NK-92 (cell line): ENCODE results near the gene NEDD4L.

Experiments used
- DNase-seq: peaks from one replicate; lab custom pipeline; 2025; ENCODE audit not compliant: unreplicated experiment; lab: John Stamatoyannopoulos, UW

NEDD4L gene

DNA sequence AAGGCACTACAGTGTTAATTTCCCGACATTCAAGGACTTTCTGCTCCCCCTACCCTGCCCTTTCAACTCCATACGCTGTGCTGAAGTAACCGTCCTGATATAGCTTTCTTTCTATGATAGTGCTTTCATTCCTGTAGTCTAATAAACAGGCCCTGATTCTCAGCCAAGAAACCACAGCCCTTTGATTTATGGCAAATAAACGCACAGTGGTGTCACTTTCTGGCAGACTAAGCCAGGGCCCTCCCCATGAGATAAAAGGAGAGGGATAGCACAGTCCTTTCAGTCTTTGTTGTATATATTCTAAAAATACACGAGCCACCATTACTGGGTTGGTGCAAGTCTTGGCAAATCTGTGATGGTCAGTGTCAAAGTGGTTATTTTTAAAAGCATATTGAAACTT lies 293.7 kb downstream of the NEDD4L start:
- DNase-seq, result no peak

DNA sequence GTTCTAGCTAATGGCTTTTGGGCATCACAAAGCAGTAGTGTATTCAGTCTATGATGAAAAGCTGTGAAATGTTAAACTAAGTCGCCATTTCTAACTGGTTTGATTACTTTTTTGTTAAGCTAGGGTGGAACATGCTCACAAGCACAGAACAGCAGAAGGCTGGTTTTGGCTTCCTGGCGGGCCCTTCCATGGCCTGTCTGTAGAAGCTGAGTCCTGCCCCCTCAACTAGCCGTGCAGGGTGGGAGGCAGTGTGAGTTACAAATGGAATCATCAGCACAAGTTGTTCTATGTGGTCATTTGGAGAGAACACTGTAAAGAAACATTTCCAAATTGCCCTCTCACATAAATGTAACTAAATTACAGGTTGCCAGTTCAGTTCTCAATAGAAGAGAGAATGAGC lies 294.1 kb downstream of the NEDD4L start:
- no peak for DNase-seq

DNA sequence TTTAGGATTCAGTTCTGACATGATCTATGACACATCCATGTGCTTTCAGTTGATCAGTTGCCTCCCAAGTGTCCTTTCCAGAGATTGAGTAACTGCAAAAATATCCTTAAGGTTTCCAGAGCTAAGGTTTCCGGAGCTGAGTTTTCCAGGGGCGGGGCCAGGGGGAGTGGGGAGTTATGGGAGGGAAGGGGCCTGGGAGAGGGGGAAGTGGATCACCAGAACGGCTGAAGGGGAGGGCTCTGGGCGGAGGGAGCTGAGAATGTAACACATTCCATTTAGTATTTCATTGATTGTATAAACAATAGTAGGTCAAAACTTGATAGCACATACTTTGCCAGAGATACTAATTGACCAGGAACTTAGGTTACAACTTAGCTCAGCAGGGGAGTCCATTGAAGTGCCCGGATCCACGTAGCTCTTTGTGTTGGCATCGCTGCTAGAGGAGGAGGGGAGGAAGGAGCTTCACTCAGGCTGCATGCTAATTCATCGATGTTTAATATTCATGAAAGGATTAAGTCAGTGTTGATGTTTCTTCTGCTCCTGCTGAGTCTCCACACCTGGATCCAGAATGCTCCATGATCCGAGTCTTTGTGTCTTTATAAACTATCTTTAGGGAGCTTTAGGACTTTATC lies 295.1 kb downstream of the NEDD4L start:
- DNase-seq, result no peak

DNA sequence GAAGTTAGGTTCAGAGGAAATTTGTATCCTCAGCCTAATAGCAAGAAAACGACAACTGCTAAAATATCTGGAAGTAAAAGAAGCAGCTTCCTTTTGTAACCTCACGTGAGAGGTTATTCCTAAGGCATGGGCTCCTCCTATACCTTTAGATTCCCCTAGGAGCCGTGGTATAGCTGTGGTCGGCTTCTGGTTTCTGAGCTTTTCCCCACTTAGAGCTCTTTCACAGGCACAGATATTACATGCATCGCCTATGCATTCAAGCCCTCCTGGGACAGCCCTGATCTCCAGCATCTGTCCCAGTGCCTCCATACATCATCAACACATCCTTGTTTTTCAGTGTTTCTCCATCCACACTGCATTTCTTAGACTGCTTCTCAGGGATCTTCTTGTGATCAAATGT lies 295.9 kb downstream of the NEDD4L start:
- no peak for DNase-seq

DNA sequence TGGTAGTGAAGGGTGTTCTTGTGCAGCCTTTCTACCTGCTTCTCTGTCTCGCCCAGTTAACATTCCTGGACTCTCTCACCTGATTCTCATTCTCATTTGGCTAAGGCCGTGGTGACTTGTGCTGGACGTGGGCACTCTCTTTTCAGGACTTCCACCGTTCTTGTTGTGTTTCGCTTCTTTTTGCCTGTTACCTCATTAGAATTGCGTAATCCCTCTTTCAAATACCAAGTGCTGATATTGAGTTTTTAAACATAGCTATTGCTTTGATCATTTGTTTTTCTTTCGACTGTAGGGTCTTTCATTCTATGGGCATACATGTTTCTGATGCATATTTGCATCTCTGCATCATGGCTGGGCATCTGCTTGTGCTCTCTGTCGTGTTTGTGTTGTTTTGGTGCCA lies 297.9 kb downstream of the NEDD4L start:
- no peak for DNase-seq

DNA sequence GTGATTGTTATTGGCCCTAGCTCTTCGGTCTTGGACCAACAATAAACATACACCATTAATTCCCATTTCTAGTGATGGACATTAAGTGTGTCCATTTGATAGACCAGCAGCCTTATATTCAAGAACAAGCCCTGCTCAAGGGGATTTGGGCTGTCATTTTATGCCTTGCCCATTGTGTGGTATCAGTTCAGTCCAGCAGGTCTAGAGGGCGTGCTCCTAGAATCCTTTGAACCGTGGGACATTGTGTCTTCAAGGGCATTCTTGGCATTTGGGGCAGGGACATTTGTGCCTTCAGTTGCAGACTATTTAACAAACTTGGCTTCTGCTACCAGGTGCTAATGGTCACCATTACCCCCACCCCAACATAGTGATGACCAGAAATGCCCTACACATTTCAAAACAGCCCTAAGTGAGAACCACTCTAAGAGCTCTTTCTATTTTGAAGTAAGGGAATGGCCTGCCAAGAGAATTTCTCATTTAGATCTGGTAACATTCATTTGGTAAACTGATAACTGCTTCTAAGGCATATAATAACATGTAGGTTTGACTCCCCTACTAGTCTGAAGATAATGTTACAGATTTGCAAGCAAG lies 300.1 kb downstream of the NEDD4L start:
- no peak for DNase-seq

DNA sequence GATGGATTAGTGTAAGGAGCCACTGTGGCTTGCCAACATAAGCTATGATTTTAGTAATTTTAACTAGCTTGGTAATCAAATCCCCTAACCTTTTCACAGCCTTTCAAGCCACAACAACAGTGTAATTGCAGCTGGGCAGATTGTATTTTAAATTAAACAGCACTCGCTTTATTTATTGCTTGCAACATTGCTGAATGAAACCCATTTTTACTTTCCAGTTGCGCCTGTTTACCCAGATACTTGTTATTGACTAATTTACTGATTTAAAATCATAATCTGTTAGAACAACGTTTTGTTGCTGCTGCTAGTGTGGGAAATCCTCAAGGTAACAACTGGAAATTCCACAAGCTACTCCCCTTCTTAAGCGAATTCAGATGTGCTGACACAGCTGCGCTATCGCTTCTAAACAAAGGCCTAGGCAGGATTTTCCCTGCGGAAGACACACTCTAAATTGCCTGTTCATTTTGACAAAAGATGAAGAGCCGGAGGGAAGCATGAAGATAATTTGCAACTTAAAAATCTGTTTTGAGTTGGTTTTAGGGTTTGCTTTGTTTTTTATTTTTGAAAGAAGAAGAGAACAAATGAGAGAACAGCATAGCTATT lies 300.9 kb downstream of the NEDD4L start:
- DNase-seq, result no peak

DNA sequence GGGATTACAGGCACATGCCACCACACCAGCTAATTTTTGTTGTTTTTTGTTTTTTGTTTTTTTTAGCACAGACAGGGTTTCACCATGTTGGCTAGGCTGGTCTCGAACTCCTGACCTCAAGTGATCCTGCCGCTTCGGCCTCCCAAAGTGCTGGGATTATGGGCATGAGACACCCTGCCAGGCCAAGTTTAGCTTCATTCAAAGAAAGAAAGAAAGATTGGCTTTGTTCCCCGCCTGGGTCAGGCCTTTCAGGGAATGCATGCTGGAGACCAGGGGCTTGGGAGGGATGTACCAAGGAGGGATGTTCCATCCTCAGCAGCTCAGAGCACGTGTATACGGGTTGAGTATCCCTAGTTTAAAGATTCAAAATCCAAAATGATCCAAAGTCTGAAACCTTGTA lies 301.8 kb downstream of the NEDD4L start:
- no peak for DNase-seq

DNA sequence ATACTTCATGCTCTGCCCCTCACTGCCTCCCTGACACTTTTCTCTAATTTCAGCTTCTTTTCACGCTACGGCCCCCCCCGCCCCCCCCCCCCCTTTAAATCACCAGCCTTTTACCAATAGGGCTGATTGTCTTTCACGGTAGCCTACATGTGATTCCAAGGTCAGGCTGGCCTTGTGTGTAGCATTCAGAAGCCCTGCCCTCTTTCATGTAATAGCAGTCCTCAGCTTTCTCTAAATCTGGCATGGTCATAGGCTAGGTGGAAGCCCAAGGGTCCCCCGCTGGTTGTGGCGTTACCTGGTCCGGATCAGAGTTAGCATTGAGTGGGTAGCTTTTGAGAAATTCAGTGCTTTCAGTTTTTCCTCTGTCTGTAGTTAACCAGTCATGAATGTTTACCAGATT lies 303.1 kb downstream of the NEDD4L start:
- no peak for DNase-seq

DNA sequence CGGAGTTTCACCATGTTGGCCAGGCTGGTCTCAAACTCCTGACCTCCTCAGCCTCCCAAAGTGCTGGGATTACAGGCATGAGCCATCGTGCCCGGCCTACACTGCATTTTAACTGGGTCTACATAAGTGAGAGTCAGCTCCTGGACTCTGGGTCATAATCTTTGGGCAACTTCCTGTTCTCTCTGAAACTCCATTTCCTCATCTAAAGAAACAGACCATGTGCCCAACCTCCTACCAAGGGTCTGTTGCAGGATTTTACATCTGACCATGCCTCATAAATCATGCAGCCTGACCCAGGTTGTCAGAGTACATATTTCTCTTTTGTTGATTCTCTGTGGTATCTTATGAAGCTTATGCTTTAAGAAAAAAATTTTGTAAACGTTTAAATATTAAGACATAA lies 304.5 kb downstream of the NEDD4L start:
- no peak for DNase-seq

DNA sequence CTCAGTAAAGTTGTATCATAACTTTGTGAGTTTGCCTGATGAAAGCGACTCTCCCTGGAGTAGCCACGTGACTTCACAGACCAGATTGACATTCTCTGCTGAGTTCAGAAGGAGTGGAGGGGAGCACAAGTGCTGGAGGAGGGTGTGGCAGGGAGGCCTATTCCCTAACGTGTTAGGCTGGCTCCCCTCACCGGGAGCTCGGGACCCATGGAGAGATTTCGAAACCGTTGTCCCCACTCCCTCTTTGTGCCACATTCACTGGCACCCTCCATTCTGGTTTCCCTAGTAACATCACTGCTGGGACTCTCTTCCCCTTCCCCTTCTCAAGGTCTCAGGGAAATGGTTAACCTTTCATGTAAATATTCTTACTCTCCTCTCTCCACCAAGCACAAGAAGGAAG lies 304.9 kb downstream of the NEDD4L start:
- no peak for DNase-seq

DNA sequence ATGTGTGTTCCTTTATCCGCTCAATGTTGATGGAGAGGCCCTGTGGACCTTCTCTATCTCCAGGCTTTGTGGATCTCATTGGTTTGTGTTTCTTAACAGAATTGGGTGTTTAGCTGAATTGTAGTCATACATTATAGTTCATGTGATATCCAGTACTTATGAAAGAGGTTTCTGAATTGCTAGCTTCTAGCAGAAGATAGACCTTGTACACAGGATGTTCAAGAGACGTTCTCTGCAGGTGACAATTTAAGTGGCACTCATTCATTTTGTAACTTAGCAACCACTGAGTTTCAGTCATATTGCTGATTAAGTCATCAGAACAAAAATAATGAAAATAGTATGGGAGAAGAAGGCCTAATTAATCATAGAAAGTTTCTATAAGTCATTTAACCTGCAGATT lies 305.6 kb downstream of the NEDD4L start:
- DNase-seq, result no peak

DNA sequence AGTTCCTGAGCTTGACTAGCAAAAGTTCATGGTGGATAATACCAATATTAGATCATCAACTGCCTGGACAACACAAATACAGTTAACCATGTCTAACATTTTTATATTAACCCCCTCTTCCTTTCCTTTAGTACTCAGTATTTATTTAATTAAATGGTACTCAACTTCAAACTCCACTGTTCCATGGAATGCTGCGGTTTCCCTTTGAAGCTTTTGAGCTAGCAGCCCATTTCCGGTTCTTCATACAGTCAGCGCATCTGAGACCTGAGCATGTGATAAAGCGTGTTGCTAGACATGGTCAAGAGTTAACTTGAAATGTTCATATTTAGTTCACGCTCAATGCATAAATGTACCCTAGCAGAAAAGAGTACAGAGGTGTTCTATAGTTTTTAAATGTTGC lies 306.5 kb downstream of the NEDD4L start:
- no peak for DNase-seq

DNA sequence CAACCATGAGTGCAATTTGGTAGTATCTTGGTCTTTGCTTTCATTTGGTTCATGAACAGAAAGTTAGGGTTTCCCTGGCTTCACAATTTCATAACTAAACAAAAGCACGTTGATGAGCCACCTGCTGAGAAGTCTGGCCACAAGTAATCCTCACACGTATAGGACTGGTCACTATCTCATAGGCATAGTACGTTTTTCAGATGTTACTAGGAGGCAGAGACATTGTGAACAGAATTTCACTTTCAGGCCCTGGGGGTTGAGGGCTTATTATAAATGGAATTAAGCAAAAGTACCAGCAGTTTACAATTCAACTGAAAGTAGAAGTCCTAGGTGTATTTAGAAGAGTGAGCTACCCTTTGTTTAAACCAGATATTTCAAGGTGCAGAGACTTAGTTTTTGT lies 307.8 kb downstream of the NEDD4L start:
- DNase-seq, result no peak

DNA sequence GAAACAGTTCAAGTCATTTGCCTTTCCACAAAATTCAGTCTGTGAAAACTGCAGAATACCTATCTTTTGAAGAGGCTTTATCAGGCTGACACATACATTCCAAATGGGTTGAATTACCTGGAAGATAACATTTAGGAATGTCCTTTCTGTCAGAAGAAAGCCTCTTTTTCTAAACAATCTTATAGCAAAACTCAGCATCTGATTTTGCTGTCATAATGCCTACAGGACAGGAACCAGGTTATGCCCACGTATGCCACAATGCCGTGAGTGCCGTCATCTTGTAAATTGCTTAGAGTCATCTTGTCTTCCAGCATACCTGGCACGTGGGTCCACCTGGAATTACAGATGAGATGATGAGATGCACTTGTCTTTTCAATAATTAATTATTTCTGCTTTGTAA lies 309.6 kb downstream of the NEDD4L start:
- DNase-seq, result no peak

DNA sequence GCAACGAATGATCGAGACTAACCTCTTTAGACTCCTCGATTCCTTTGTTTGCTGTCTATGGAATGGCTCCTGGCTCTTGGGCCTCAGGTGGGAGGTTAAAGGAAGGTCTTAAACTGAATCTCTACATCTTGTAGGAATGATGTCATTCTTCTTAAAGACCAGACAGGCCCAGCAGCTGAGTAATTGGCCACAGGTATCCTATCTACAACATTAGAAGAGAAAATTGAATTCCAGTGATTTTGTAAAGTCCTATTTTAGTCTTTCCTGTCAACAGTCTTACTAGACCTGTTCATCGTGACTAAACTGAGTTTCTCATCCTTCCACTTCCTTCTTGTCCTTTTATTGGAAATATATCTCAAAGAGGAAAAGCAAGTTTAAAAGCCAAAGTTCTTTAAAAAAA lies 310.0 kb downstream of the NEDD4L start:
- no peak for DNase-seq

DNA sequence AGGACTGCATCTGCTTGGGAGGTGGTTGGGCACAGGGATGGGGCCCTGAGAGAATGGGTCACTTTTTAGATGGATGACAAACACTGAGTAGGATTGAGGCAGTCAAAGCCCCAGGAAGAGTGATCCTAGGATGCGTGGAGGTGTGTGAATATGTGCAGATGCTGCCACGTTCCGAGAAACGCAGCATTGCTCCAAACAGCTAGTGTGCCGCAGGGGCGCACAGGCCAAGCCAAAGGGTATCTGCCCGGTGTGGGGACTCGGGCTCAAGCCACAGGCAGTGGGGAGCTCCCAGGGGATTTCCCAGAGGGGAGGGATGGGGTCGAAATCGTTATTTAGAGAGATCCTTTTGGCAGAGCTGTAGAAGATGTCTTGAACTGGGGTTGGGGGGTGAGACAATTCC lies 310.8 kb downstream of the NEDD4L start:
- DNase-seq, result no peak

DNA sequence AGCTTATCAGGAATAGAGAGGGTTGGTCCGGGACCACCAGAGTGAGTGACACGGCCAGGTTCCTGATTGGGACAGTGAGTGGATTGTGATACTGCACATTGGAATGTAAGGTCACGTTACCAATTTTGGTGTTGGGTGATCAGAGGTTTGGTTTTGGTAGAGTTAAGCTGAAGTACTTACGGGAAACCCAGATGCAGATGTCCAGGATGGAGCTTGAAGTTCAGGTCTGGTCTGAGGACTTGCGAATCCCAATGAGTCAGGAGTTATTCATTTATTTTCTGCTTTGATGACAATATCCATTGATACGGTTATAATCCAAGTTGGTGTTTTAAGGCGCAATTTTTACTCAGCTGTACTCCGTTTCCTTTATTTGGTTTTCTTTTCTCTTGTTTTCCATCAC lies 311.2 kb downstream of the NEDD4L start:
- no peak for DNase-seq

DNA sequence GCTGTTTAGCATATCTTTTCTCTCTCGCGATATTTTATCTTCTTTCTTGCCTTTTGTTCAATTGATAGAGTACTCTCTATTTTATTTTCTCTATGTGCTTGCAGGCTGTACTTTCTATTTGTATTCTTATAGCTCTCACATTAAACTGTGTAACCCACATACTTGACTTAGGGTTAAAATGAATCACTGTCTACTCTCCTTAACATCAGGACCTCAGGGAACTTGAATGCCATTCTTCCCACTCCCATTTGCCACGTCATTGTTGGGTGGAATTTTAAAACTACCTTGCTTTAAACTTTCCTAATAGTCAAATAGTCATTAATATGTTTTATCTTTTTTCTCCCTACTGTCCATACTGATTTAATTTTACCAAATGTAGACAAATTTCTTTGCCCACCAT lies 315.2 kb downstream of the NEDD4L start:
- no peak for DNase-seq

DNA sequence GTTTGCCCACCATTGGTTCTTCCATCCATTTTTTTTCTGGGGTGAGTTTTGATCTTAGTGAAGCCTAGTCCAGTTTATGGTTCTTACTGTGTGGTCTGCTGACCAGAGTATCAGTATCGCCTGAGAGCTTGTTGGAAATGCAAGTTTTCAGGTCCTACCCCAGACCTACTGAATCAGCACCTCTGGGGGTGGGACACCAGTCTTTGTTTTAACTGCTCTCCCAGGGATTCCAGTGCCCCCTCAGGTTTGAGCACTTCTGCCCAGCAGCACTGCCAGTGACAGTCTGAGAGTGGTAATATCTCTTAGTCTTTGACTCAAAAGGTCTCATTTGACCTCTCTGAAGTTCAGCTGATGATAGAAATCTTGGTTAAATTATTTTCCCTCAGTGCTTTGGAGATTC lies 315.6 kb downstream of the NEDD4L start:
- no peak for DNase-seq

DNA sequence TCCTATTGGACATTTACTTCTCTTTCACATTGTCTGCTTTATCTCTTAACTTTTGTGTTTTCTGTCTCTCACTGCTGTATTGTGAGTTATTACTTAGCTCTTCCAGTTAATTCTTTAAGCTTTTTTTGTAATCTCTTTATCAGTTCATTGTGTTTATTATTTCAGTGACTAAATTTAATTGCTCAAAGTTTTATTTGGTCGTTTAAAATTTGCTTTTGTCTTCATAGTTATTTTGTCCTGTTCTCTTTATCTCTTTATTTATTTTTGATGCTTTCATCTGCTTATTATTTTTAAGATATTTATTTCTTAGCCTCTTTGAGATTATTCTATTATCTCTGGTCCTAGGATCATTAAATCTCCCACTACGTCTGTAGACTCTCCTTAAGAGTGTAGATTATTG lies 316.3 kb downstream of the NEDD4L start:
- no peak for DNase-seq

DNA sequence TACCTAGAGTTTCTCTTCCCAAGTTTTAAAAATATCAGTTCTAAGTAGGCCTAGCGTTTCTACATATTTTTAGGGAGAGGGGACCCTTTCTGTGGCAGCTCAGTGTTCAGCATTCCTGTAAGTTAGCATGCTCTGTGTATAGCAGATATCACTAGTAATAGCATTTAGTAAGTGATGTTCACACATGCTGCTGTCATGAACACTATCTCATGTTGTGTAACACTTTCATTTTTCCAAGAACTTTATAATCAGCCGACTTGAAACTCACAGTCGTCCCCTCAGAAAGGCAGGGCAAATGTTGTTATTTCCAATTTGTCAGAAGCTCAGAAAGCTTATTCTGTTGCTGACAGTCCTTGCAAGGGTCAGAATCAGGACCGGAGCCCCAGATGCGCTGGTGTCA lies 317.2 kb downstream of the NEDD4L start:
- no peak for DNase-seq

DNA sequence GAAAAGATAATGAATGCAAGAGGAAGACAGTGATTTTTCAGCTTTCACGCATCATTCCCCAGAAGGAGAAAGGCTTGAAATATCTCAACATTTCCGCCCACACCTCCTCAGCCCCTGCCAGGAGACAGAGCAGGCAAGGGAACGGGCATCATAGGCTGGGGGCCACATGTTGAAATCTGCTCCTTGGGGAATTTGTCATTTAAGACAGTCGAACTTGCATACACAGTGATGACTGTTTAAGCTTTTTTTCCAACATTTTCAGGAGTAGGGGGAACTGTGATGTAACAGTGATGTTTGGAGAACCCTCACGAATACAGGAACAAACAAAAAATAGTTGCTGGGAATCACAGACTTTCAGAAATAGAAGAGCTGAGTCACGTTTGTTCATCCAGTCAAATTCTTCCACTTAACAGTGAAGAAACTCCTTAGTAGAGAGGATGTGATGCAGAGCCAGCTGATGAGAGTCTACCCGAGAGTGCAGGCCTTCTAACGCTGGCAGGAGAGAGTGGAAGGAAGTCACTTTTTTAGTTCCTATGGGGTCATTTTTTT lies 318.1 kb downstream of the NEDD4L start:
- DNase-seq, result no peak
